SK-N-SH (cell line): ENCODE measurements around the gene IL6R. TPM values are rescaled to one million over a fixed set of nuclear protein-coding genes. Genes with fewer than 3 reads are reported as not detected.

Experiments
- CTCF ChIA-PET: fragments of 300-600, 350-600 bp; formaldehyde crosslinking; extraction: SDS; loops from one replicate; lab custom pipeline; 2021; lab: Yijun Ruan, JAX
- POLR2A ChIA-PET: fragments of 350-600 bp; sonication (Branson Sonifier 250); formaldehyde crosslinking; extraction: SDS; loops from one replicate; lab custom pipeline; 2020; ENCODE audit warnings: antibody characterized with exemption, inconsistent platforms; lab: Yijun Ruan, JAX
- DNase-seq: peaks from one replicate; pipeline ENCODE4 v3.0.0; 2012
- H2AFZ ChIP-seq: fragments of 200-600 bp; sonication (generic); 2 replicates; pipeline ENCODE4 v1.8.1; 2016; ENCODE audit warnings: antibody characterized with exemption, mild to moderate bottlenecking, low read depth
- H3F3A ChIP-seq: fragments of 200-600 bp; sonication (generic); replicated peaks from 2 replicates; pipeline ENCODE3; 2016; ENCODE audit warnings: antibody characterized with exemption, mild to moderate bottlenecking; ENCODE audit not compliant: insufficient read depth
- H3K27ac ChIP-seq, 2 experiments: fragments of 200-500 bp in 1 of 2; fragments of 200-600 bp in 1 of 2; sonication (Bioruptor generic) in 1 of 2; sonication (generic), shearing (Covaris generic) in 1 of 2; 2 replicates each; pipeline versions ENCODE4 v1.5.1 to v1.6.1; 2014 to 2016; ENCODE audit warnings: low read depth in 2 of 2, inconsistent platforms in 1 of 2, low read length in 1 of 2, mild to moderate bottlenecking in 1 of 2, mixed read lengths in 1 of 2
- H3K27me3 ChIP-seq: fragments of 200-600 bp; sonication (generic), shearing (Covaris generic); 2 replicates; pipeline ENCODE4 v1.6.1; 2016; ENCODE audit warnings: mixed run types; ENCODE audit not compliant: insufficient read depth
- H3K36me3 ChIP-seq, 2 experiments: fragments of 200-500 bp in 1 of 2; fragments of 200-600 bp in 1 of 2; sonication (Bioruptor generic) in 1 of 2; sonication (generic) in 1 of 2; replicated peaks in 1 of 2; 2 replicates each; pipeline versions ENCODE3 to v1.5.1; 2014 to 2016; ENCODE audit warnings: low read length in 1 of 2, mild to moderate bottlenecking in 1 of 2; ENCODE audit not compliant: insufficient read depth in 2 of 2, control insufficient read depth in 1 of 2
- H3K4me1 ChIP-seq, 2 experiments: fragments of 200-500 bp in 1 of 2; fragments of 200-600 bp in 1 of 2; sonication (Bioruptor generic) in 1 of 2; sonication (generic), shearing (Covaris generic) in 1 of 2; 2 replicates each; pipeline versions ENCODE4 v1.5.1 to v1.6.1; 2014 to 2016; ENCODE audit warnings: low read depth in 1 of 2, low read length in 1 of 2, mixed run types in 1 of 2; ENCODE audit not compliant: insufficient read depth in 2 of 2, control insufficient read depth in 1 of 2
- H3K4me2 ChIP-seq: fragments of 200-600 bp; sonication (generic), shearing (Covaris generic); 2 replicates; pipeline ENCODE4 v1.6.1; 2017; ENCODE audit warnings: mixed run types
- H3K4me3 ChIP-seq, 2 experiments: fragments of 200-500 bp in 1 of 2; fragments of 200-600 bp in 1 of 2; sonication (Bioruptor generic) in 1 of 2; sonication (generic), shearing (Covaris generic) in 1 of 2; 2 replicates each; pipeline versions ENCODE4 v1.5.1 to v1.8.1; 2014 to 2016; ENCODE audit warnings: low read depth in 2 of 2, inconsistent platforms in 1 of 2, low read length in 1 of 2, mild to moderate bottlenecking in 1 of 2, mixed read lengths in 1 of 2, moderate library complexity in 1 of 2
- H3K79me2 ChIP-seq: fragments of 200-600 bp; sonication (generic); 2 replicates; pipeline ENCODE4 v1.8.1; 2017; ENCODE audit warnings: mild to moderate bottlenecking; ENCODE audit not compliant: insufficient read depth
- H3K9ac ChIP-seq: fragments of 200-600 bp; sonication (generic); 2 replicates; pipeline ENCODE4 v1.6.1; 2017; ENCODE audit warnings: mixed run types
- H3K9me2 ChIP-seq: fragments of 200-600 bp; sonication (generic); 2 replicates; pipeline ENCODE4 v1.6.1; 2017; ENCODE audit warnings: mixed run types
- H3K9me3 ChIP-seq: fragments of 200-600 bp; sonication (generic); 2 replicates; pipeline ENCODE4 v1.6.1; 2017; ENCODE audit warnings: mixed run types, mild to moderate bottlenecking, moderate library complexity
- H4K20me1 ChIP-seq: fragments of 200-600 bp; sonication (generic); 2 replicates; pipeline ENCODE4 v1.6.1; 2017; ENCODE audit warnings: mild to moderate bottlenecking, mixed run types; ENCODE audit not compliant: insufficient read depth
- CHD2 ChIP-seq: fragments of 150-350 bp; IDR thresholded peaks from 2 replicates; pipeline ENCODE4 v1.6.1; 2018; ENCODE audit warnings: low read length; ENCODE audit not compliant: partially characterized antibody
- ELF1 ChIP-seq: IDR thresholded peaks from 2 replicates; pipeline ENCODE4 v1.4.0; 2012
- EP300 ChIP-seq, 2 experiments: IDR thresholded peaks; 2 replicates each; pipeline versions ENCODE4 v1.4.0 to v1.6.1; 2012; ENCODE audit warnings: borderline replicate concordance in 1 of 2, low read depth in 1 of 2, low read length in 1 of 2
- EZH2phosphoT487 ChIP-seq: fragments of 200-600 bp; sonication (generic); IDR thresholded peaks from 2 replicates; pipeline ENCODE4 v1.6.1; 2017; ENCODE audit warnings: low read depth, mixed run types, mild to moderate bottlenecking, antibody characterized with exemption, moderate library complexity, borderline replicate concordance
- FOSL2 ChIP-seq: IDR thresholded peaks from 2 replicates; pipeline ENCODE4 v1.4.0; 2012; ENCODE audit warnings: low read depth, mild to moderate bottlenecking, moderate library complexity, borderline replicate concordance
- JUND ChIP-seq: IDR thresholded peaks from 2 replicates; pipeline ENCODE4 v1.4.0; 2012
- MXI1 ChIP-seq: IDR thresholded peaks from 2 replicates; pipeline ENCODE4 v1.6.1; 2012; ENCODE audit warnings: mild to moderate bottlenecking, low read depth, low read length, improper control_type of control experiment
- NFIC ChIP-seq: IDR thresholded peaks from 2 replicates; pipeline ENCODE4 v1.4.0; 2012; ENCODE audit warnings: borderline replicate concordance
- NRF1 ChIP-seq: IDR thresholded peaks from 2 replicates; pipeline ENCODE4 v1.6.1; 2012; ENCODE audit warnings: low read depth, mild to moderate bottlenecking, low read length
- RCOR1 ChIP-seq: fragments of 150-350 bp; IDR thresholded peaks from 2 replicates; pipeline ENCODE4 v1.6.1; 2017; ENCODE audit warnings: antibody characterized with exemption, low read length
- RXRA ChIP-seq: IDR thresholded peaks from 2 replicates; pipeline ENCODE4 v1.4.0; 2012; ENCODE audit warnings: low read depth, mild to moderate bottlenecking, borderline replicate concordance
- SIN3A ChIP-seq: IDR thresholded peaks from 2 replicates; pipeline ENCODE4 v1.6.1; 2012; ENCODE audit warnings: low read depth, mild to moderate bottlenecking, low read length, moderate library complexity, borderline replicate concordance
- SMC3 ChIP-seq: IDR thresholded peaks from 2 replicates; pipeline ENCODE4 v1.6.1; 2012; ENCODE audit warnings: low read depth, low read length, improper control_type of control experiment
- TAF1 ChIP-seq: IDR thresholded peaks from 2 replicates; pipeline ENCODE4 v1.6.1; 2012; ENCODE audit warnings: low read depth, mild to moderate bottlenecking, low read length, moderate library complexity, borderline replicate concordance
- YY1 ChIP-seq: IDR thresholded peaks from 2 replicates; pipeline ENCODE4 v1.4.0; 2012; ENCODE audit warnings: low read depth, mild to moderate bottlenecking
- WGBS: methylation state at CpG from one replicate; pipeline ENCODE4 v1.1.6; 2017; ENCODE audit warnings: low lambda C conversion rate; 5-methylcytosine and 5-hydroxymethylcytosine counted together
- polyA plus RNA-seq, 3 experiments: library from polyadenylated mRNA; depleted of rRNA; stranded (reverse); fragments of >200 nt; gene quantifications; 2 replicates each; pipeline ENCODE4 v1.2.3, GENCODE V29; 2012
- TF ChIP-seq, protein P1 (sequence below): fragments of 150-350 bp; IDR thresholded peaks from 2 replicates; pipeline ENCODE4 v1.6.1; 2016; ENCODE audit warnings: mild to moderate bottlenecking, low read depth, low read length
- TF ChIP-seq, protein P2 (sequence below): IDR thresholded peaks from 2 replicates; pipeline ENCODE4 v1.4.0; 2012; ENCODE audit warnings: low read depth, borderline replicate concordance
- TF ChIP-seq, protein P3 (sequence below): fragments of 200-600 bp; sonication (generic); IDR thresholded peaks from 2 replicates; pipeline ENCODE4 v1.6.1; 2017; ENCODE audit warnings: antibody characterized with exemption, mild to moderate bottlenecking, moderate library complexity
- TF ChIP-seq, protein P4 (sequence below): IDR thresholded peaks from 2 replicates; pipeline ENCODE4 v1.4.0; 2012; ENCODE audit warnings: low read depth, borderline replicate concordance
- TF ChIP-seq, protein P5 (sequence below): IDR thresholded peaks from 2 replicates; pipeline ENCODE4 v1.6.1; 2012; ENCODE audit warnings: mild to moderate bottlenecking, low read depth, low read length, moderate library complexity

IL6R gene
- polyA plus RNA-seq, 1 of the 3 experiments (the other 2 are of a cell fraction): 2.8 TPM

DNA sequence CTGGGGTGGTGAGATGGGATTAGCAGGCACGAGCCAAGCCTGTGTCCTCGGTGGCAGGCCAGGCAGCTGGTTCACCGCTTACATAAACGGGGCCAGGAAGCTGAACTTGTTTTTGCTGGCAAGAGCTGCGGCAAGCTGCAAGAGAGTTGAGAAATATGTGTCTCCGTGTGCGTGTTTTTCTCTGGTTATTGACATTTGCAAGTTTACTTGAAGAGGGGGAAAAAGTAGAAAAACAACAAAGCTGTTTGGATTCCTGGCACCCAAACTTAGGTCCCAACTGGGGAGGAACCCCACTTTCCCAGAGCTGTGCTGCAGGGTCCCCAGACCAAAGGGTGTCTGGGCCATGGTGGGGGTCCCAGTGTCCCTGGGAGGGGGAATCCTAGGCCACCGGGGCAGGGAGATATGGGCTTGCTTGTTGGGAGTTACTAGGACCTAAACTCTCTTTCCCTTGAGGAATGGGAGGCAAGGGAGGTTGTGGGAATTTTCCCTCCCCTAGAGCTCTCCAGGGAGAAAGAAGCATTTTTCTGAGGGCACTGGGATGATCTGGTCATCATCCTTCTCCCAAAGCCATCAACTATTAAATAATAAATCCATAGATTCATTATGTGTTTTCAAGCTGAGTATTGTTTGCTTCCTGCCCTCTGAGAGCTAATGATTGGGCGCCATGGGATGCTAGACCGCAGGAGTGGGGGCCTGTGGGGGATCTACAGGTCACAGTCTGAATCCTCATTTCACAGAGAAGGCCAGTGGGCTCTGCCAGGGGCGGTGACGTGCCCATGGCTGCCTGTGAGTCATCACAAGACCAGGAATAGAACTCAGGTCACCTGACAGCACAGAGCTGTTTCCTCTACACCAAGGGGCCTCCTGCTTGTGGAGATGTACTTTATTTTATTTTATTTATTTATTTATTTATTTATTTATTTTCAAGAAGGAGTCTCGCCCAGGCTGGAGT, 14.8 kb downstream of the IL6R start:
- POLR2A ChIA-PET: no interaction called here
- H3K4me3 ChIP-seq: peak overlapping the region in 1 of 2 experiments; percentile 51; a peak in 2 of 4 replicates
- H3K9me2 ChIP-seq: no peaks in the 10 kb centered on the region
- peak overlapping the region; percentile 88 for H3K4me2 ChIP-seq
- H3K9me3 ChIP-seq: no peaks in the 10 kb centered on the region
- no peaks in the 10 kb centered on the region for H4K20me1 ChIP-seq
- H3F3A ChIP-seq: peaks cover 29% of the 10 kb centered on the region
- WGBS: 26% methylated on average over 12 of the region's 13 CpGs
- H3K27me3 ChIP-seq: no peaks in the 10 kb centered on the region
- H3K9ac ChIP-seq: peak overlapping the region; percentile 61
- peak overlapping the region; percentile 66 to 99; a peak in 3 of 4 replicates for H3K27ac ChIP-seq
- peak; percentile 46 for DNase-seq
- CTCF ChIA-PET: interaction anchor here (1.1 to 3.4 kb wide), 3 partner anchors 15 to 85 kb away, joined by 3 to 10 read pairs (median 5); partner anchors contain the start of gene IL6R
- no peaks in the 10 kb centered on the region; the same call in 1 of the 2 replicates for H3K79me2 ChIP-seq
- H3K36me3 ChIP-seq: no peaks in the 10 kb centered on the region
- H3K4me1 ChIP-seq: peaks cover 11 to 48% of the 10 kb centered on the region in 2 experiments; a peak in 3 of 4 replicates
- H2AFZ ChIP-seq: peak overlapping the region; percentile 73
- TF ChIP-seq YY1 (peak; percentile 65; the same call in 1 of the 2 replicates), RCOR1 (no peak), TAF1 (no peak), ELF1 (peak; percentile 3; the same call in 1 of the 2 replicates), NRF1 (no peak), EZH2phosphoT487 (no peak), SMC3 (no peak), MXI1 (no peak), NFIC (peak; percentile 54), EP300 (IDR thresholded peaks at IDR 0.05; ENCODE audit: borderline replicate concordance in 1 of 2, low read depth in 1 of 2, low read length in 1 of 2) (0 out of 4 replicates have a peak, but pooled peaks of 1 of the 2 experiments have one; percentile 23), JUND (peak; percentile 84), FOSL2 (peak; percentile 91), RXRA (peak; percentile 69), CHD2 (no peak), SIN3A (no peak)
- TF ChIP-seq, protein P1, sequence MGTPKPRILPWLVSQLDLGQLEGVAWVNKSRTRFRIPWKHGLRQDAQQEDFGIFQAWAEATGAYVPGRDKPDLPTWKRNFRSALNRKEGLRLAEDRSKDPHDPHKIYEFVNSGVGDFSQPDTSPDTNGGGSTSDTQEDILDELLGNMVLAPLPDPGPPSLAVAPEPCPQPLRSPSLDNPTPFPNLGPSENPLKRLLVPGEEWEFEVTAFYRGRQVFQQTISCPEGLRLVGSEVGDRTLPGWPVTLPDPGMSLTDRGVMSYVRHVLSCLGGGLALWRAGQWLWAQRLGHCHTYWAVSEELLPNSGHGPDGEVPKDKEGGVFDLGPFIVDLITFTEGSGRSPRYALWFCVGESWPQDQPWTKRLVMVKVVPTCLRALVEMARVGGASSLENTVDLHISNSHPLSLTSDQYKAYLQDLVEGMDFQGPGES: no peak
- TF ChIP-seq, protein P2, sequence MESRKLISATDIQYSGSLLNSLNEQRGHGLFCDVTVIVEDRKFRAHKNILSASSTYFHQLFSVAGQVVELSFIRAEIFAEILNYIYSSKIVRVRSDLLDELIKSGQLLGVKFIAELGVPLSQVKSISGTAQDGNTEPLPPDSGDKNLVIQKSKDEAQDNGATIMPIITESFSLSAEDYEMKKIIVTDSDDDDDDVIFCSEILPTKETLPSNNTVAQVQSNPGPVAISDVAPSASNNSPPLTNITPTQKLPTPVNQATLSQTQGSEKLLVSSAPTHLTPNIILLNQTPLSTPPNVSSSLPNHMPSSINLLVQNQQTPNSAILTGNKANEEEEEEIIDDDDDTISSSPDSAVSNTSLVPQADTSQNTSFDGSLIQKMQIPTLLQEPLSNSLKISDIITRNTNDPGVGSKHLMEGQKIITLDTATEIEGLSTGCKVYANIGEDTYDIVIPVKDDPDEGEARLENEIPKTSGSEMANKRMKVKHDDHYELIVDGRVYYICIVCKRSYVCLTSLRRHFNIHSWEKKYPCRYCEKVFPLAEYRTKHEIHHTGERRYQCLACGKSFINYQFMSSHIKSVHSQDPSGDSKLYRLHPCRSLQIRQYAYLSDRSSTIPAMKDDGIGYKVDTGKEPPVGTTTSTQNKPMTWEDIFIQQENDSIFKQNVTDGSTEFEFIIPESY: no peak
- TF ChIP-seq, protein P3, sequence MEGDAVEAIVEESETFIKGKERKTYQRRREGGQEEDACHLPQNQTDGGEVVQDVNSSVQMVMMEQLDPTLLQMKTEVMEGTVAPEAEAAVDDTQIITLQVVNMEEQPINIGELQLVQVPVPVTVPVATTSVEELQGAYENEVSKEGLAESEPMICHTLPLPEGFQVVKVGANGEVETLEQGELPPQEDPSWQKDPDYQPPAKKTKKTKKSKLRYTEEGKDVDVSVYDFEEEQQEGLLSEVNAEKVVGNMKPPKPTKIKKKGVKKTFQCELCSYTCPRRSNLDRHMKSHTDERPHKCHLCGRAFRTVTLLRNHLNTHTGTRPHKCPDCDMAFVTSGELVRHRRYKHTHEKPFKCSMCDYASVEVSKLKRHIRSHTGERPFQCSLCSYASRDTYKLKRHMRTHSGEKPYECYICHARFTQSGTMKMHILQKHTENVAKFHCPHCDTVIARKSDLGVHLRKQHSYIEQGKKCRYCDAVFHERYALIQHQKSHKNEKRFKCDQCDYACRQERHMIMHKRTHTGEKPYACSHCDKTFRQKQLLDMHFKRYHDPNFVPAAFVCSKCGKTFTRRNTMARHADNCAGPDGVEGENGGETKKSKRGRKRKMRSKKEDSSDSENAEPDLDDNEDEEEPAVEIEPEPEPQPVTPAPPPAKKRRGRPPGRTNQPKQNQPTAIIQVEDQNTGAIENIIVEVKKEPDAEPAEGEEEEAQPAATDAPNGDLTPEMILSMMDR: no peak
- TF ChIP-seq, protein P4, sequence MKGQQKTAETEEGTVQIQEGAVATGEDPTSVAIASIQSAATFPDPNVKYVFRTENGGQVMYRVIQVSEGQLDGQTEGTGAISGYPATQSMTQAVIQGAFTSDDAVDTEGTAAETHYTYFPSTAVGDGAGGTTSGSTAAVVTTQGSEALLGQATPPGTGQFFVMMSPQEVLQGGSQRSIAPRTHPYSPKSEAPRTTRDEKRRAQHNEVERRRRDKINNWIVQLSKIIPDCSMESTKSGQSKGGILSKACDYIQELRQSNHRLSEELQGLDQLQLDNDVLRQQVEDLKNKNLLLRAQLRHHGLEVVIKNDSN: peak; percentile 81
- TF ChIP-seq, protein P5, sequence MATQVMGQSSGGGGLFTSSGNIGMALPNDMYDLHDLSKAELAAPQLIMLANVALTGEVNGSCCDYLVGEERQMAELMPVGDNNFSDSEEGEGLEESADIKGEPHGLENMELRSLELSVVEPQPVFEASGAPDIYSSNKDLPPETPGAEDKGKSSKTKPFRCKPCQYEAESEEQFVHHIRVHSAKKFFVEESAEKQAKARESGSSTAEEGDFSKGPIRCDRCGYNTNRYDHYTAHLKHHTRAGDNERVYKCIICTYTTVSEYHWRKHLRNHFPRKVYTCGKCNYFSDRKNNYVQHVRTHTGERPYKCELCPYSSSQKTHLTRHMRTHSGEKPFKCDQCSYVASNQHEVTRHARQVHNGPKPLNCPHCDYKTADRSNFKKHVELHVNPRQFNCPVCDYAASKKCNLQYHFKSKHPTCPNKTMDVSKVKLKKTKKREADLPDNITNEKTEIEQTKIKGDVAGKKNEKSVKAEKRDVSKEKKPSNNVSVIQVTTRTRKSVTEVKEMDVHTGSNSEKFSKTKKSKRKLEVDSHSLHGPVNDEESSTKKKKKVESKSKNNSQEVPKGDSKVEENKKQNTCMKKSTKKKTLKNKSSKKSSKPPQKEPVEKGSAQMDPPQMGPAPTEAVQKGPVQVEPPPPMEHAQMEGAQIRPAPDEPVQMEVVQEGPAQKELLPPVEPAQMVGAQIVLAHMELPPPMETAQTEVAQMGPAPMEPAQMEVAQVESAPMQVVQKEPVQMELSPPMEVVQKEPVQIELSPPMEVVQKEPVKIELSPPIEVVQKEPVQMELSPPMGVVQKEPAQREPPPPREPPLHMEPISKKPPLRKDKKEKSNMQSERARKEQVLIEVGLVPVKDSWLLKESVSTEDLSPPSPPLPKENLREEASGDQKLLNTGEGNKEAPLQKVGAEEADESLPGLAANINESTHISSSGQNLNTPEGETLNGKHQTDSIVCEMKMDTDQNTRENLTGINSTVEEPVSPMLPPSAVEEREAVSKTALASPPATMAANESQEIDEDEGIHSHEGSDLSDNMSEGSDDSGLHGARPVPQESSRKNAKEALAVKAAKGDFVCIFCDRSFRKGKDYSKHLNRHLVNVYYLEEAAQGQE: no peak
